Testis (tissue), 3 donors: ENCODE data around the gene KLHDC4. TPM values are rescaled to one million over a fixed set of nuclear protein-coding genes. Genes with fewer than 3 reads are reported as not detected.

Experiments used
- DNase-seq: peaks from one replicate; pipeline ENCODE4 v3.0.0-alpha.2; 2019
- H3K27ac ChIP-seq, 2 donors: fragments of 200-600 bp; sonication (generic); one replicate each; pipeline ENCODE4 v1.5.1; 2019
- H3K27me3 ChIP-seq: fragments of 200-600 bp; sonication (generic); one replicate; pipeline ENCODE4 v1.5.1; 2019
- H3K36me3 ChIP-seq: fragments of 200-600 bp; sonication (generic); one replicate; pipeline ENCODE4 v1.5.1; 2017; ENCODE audit warnings: low read depth; ENCODE audit errors: missing control alignments
- H3K4me1 ChIP-seq: fragments of 200-600 bp; sonication (generic); one replicate; pipeline ENCODE4 v1.5.1; 2019
- H3K4me3 ChIP-seq, 2 donors: fragments of 200-600 bp; sonication (generic); one replicate each; pipeline ENCODE4 v1.5.1; 2017 to 2019
- H3K9me3 ChIP-seq: fragments of 200-600 bp; sonication (generic); one replicate; pipeline ENCODE4 v1.5.1; 2017
- CTCF ChIP-seq, 3 experiments: fragments of 450-650 bp in 2 of 3; fragments of 200-600 bp in 1 of 3; sonication (generic) in 1 of 3; IDR thresholded peaks; one replicate each; pipeline ENCODE4 v1.5.1; 2016 to 2019; ENCODE audit warnings: antibody characterized with exemption in 3 of 3, mild to moderate bottlenecking in 2 of 3, moderate library complexity in 1 of 3
- POLR2A ChIP-seq: fragments of 450-650 bp; IDR thresholded peaks from one replicate; pipeline ENCODE4 v1.6.1; 2017; ENCODE audit warnings: antibody characterized with exemption, mild to moderate bottlenecking, moderate library complexity
- WGBS, 2 donors: methylation state at CpG; one replicate each; pipeline ENCODE4 v1.1.5; 2018; 5-methylcytosine and 5-hydroxymethylcytosine counted together
- intact Hi-C: fragments of 100-400 bp; cut with DNase I; formaldehyde crosslinking; loops from one replicate; pipeline ENCODE4 v1.15.1; 2023; ENCODE audit warnings: low total_unique reads
- polyA plus RNA-seq: library from polyadenylated mRNA; stranded (reverse); fragments of 350-450 nt; fragmentation: Illumina TruSeq; extraction: RNeasy Lipid Tissue Mini Kit (QIAGEN cat#74804); gene quantifications from one replicate; pipeline ENCODE4 v1.2.3, GENCODE V29; 2014; ENCODE audit warnings: low read depth, low replicate concordance; ENCODE audit not compliant: insufficient read depth
- total RNA-seq, 2 donors: library from RNA; depleted of rRNA; stranded (reverse); fragments of >200 nt; gene quantifications; one replicate each; pipeline ENCODE4 v1.2.3, GENCODE V29; 2016

Gene KLHDC4
- total and polyA plus RNA-seq, 3 donors from 2014 or later = 60.6 to 130 (median 79.2) TPM

- no peak for TF ChIP-seq CTCF (IDR thresholded peaks at IDR 0.05)
- intact Hi-C loops = no loop called here
- no peak overlapping the region for H3K27ac ChIP-seq
- H3K27me3 ChIP-seq = no peaks in the 10 kb centered on the region
- no peaks in the 10 kb centered on the region for H3K9me3 ChIP-seq
- 93% methylated on average over 17 to 22 of the region's 22 CpGs for WGBS, 2 donors
- DNase-seq = no peak
- H3K4me3 ChIP-seq = no peak overlapping the region
- no peaks in the 10 kb centered on the region for H3K4me1 ChIP-seq
- no peaks in the 10 kb centered on the region for H3K36me3 ChIP-seq
Observed at GRCh38 chr16:87747626-87748414, 18.0 kb downstream of the KLHDC4 start.

- WGBS, 2 donors = 58 to 69% methylated on average over 8 of the region's 8 CpGs
- Histone ChIP-seq H3K27me3 (no peaks in the 10 kb centered on the region), H3K4me3 (no peak overlapping the region), H3K4me1 (no peaks in the 10 kb centered on the region), H3K27ac (no peak overlapping the region), H3K9me3 (no peaks in the 10 kb centered on the region), H3K36me3 (no peaks in the 10 kb centered on the region)
- no peak for DNase-seq
- TF ChIP-seq POLR2A (no peak), CTCF (IDR thresholded peaks at IDR 0.05) (no peak)
- intact Hi-C loops = no loop called here
Observed at GRCh38 chr16:87746178-87746577, 19.6 kb downstream of the KLHDC4 start.

- H3K27me3 ChIP-seq = no peaks in the 10 kb centered on the region
- no peak overlapping the region for H3K27ac ChIP-seq
- 91 to 95% methylated on average over 25 of the region's 25 CpGs for WGBS, 2 donors
- no peaks in the 10 kb centered on the region for H3K9me3 ChIP-seq
- no peak overlapping the region for H3K4me3 ChIP-seq
- H3K4me1 ChIP-seq = peaks cover 7% of the 10 kb centered on the region
- H3K36me3 ChIP-seq = no peaks in the 10 kb centered on the region
- TF ChIP-seq CTCF (IDR thresholded peaks at IDR 0.05) (no peak), POLR2A (no peak)
- DNase-seq = no peak
- intact Hi-C loops = no loop called here
Observed at GRCh38 chr16:87744750-87745514, 20.9 kb downstream of the KLHDC4 start.

GRCh38 chr16:87742781-87743490 lies 22.9 kb downstream of the KLHDC4 start:
- peaks cover 7% of the 10 kb centered on the region for H3K4me1 ChIP-seq
- H3K36me3 ChIP-seq = no peaks in the 10 kb centered on the region
- intact Hi-C loops = no loop called here
- no peaks in the 10 kb centered on the region for H3K9me3 ChIP-seq
- WGBS, 2 donors = 91 to 92% methylated on average over 16 to 17 of the region's 17 CpGs
- no peak overlapping the region for H3K4me3 ChIP-seq
- H3K27me3 ChIP-seq = no peaks in the 10 kb centered on the region
- TF ChIP-seq CTCF (IDR thresholded peaks at IDR 0.05) = no peak
- TF ChIP-seq POLR2A = no peak
- no peak overlapping the region for H3K27ac ChIP-seq
- DNase-seq = no peak
